Neural cell (in vitro differentiated cells): Measurements from ENCODE around the gene FGF14. TPM values are rescaled to one million over a fixed set of nuclear protein-coding genes. Genes with fewer than 3 reads are reported as not detected.

Experiments used
- H2AFZ ChIP-seq: fragments of 200-600, 300-800 bp; sonication (generic), shearing (Covaris generic); 2 replicates; pipeline ENCODE4 v1.6.0; 2014; ENCODE audit warnings: low read depth, mild to moderate bottlenecking, antibody characterized with exemption, low read length, moderate library complexity
- H3F3A ChIP-seq: fragments of 200-600 bp; shearing (Covaris generic); 2 replicates; pipeline ENCODE4 v1.6.1; 2016; ENCODE audit warnings: mild to moderate bottlenecking, moderate library complexity, mixed read lengths, antibody characterized with exemption, low read length; ENCODE audit not compliant: insufficient read depth, poor library complexity, severe bottlenecking
- H3K27ac ChIP-seq: fragments of 200-600, 300-800 bp; sonication (generic), shearing (Covaris generic); 2 replicates; pipeline ENCODE4 v1.5.1; 2014; ENCODE audit warnings: mild to moderate bottlenecking, low read length, moderate library complexity
- H3K27me3 ChIP-seq: fragments of 300-800, 200-600 bp; sonication (generic), shearing (Covaris generic); 2 replicates; pipeline ENCODE4 v1.6.0; 2014; ENCODE audit warnings: mild to moderate bottlenecking, low read depth, low read length, moderate library complexity; ENCODE audit not compliant: insufficient read depth
- H3K36me3 ChIP-seq: fragments of 300-800, 200-600 bp; sonication (generic), shearing (Covaris generic); 2 replicates; pipeline ENCODE4 v1.5.1; 2014; ENCODE audit warnings: mild to moderate bottlenecking, antibody characterized with exemption, low read length, moderate library complexity; ENCODE audit not compliant: insufficient read depth
- H3K4me2 ChIP-seq: fragments of 300-800, 200-600 bp; sonication (generic), shearing (Covaris generic); 2 replicates; pipeline ENCODE4 v1.6.0; 2014; ENCODE audit warnings: mild to moderate bottlenecking, low read length
- H3K4me3 ChIP-seq: fragments of 300-800, 200-600 bp; sonication (generic), shearing (Covaris generic); 2 replicates; pipeline ENCODE4 v1.5.1; 2014; ENCODE audit warnings: mild to moderate bottlenecking, low read length, moderate library complexity
- H3K79me2 ChIP-seq: fragments of 200-600 bp; shearing (Covaris generic); replicated peaks from 2 replicates; pipeline ENCODE4 v1.6.0; 2014; ENCODE audit warnings: mild to moderate bottlenecking, low read length, moderate library complexity; ENCODE audit not compliant: insufficient read depth
- H3K9ac ChIP-seq: fragments of 300-800, 200-600 bp; sonication (generic), shearing (Covaris generic); 2 replicates; pipeline ENCODE4 v1.6.1; 2016; ENCODE audit warnings: mild to moderate bottlenecking, low read length, mixed read lengths
- H3K9me2 ChIP-seq: fragments of 200-600 bp; shearing (Covaris generic); 2 replicates; pipeline ENCODE4 v1.6.1; 2016; ENCODE audit warnings: mild to moderate bottlenecking, low read length, mixed read lengths; ENCODE audit not compliant: insufficient read depth
- H3K9me3 ChIP-seq: fragments of 200-600, 300-800 bp; sonication (generic), shearing (Covaris generic); 2 replicates; pipeline ENCODE4 v1.6.1; 2016; ENCODE audit warnings: mild to moderate bottlenecking, mixed run types, low read length, moderate library complexity, mixed read lengths
- H4K20me1 ChIP-seq: fragments of 200-600 bp; shearing (Covaris generic); 2 replicates; pipeline ENCODE4 v1.6.1; 2016; ENCODE audit warnings: mild to moderate bottlenecking, mixed run types; ENCODE audit not compliant: insufficient read depth
- CTCF ChIP-seq: fragments of 450-650 bp; IDR thresholded peaks from 2 replicates; pipeline ENCODE4 v1.5.1; 2014; ENCODE audit warnings: antibody characterized with exemption, mild to moderate bottlenecking, moderate library complexity; ENCODE audit not compliant: poor library complexity, severe bottlenecking
- EP300 ChIP-seq: fragments of 450-650 bp; conservative IDR thresholded peaks from 2 replicates; pipeline ENCODE4 v1.6.1; 2014; ENCODE audit warnings: antibody characterized with exemption, mild to moderate bottlenecking, moderate library complexity; ENCODE audit not compliant: poor library complexity, severe bottlenecking
- EZH2 ChIP-seq: fragments of 200-600, 300-800 bp; shearing (Covaris generic), sonication (generic); IDR thresholded peaks from 2 replicates; pipeline ENCODE4 v1.6.1; 2014; ENCODE audit warnings: antibody characterized with exemption, low read length, borderline replicate concordance, mild to moderate bottlenecking; ENCODE audit not compliant: insufficient read depth, poor library complexity, severe bottlenecking
- MXI1 ChIP-seq: fragments of 450-650 bp; conservative IDR thresholded peaks from 2 replicates; pipeline ENCODE4 v1.6.1; 2014; ENCODE audit warnings: antibody characterized with exemption, mild to moderate bottlenecking; ENCODE audit not compliant: poor library complexity, severe bottlenecking
- POLR2AphosphoS5 ChIP-seq: IDR thresholded peaks from 2 replicates; pipeline ENCODE4 v1.6.1; 2012
- RAD21 ChIP-seq: fragments of 450-650 bp; conservative IDR thresholded peaks from 2 replicates; pipeline ENCODE4 v1.6.1; 2014; ENCODE audit warnings: antibody characterized with exemption, mild to moderate bottlenecking, moderate library complexity
- REST ChIP-seq: IDR thresholded peaks from 2 replicates; pipeline ENCODE4 v1.6.1; 2012; ENCODE audit warnings: borderline replicate concordance
- SMC3 ChIP-seq: fragments of 450-650 bp; conservative IDR thresholded peaks from 2 replicates; pipeline ENCODE4 v1.6.1; 2014; ENCODE audit warnings: antibody characterized with exemption, mild to moderate bottlenecking, moderate library complexity; ENCODE audit not compliant: poor library complexity
- TAF1 ChIP-seq: IDR thresholded peaks from 2 replicates; pipeline ENCODE4 v1.6.1; 2012; ENCODE audit warnings: low read depth
- polyA plus RNA-seq: library from polyadenylated mRNA; depleted of rRNA; stranded (reverse); fragments of >200 nt; gene quantifications from 2 replicates; pipeline ENCODE4 v1.2.3, GENCODE V29; 2014

Gene FGF14
- polyA plus RNA-seq, 1 donor from 2014 or later: 36.4 TPM

GRCh38 chr13:102422690-102423089 is 20.8 kb upstream of the FGF14 start:
- Histone ChIP-seq H3K36me3 (no peaks in the 10 kb centered on the region), H3K9me2 (no peaks in the 10 kb centered on the region)

GRCh38 chr13:102405499-102406100 is 3.8 kb upstream of the FGF14 start:
- Histone ChIP-seq H3F3A (peaks cover 5% of the 10 kb centered on the region), H3K36me3 (no peaks in the 10 kb centered on the region), H3K9me3 (no peaks in the 10 kb centered on the region), H3K27me3 (peaks cover 23% of the 10 kb centered on the region), H3K4me3 (no peak overlapping the region), H3K9ac (no peak overlapping the region), H3K9me2 (no peaks in the 10 kb centered on the region), H4K20me1 (no peaks in the 10 kb centered on the region), H3K27ac (no peak overlapping the region), H3K79me2 (no peaks in the 10 kb centered on the region), H3K4me2 (no peak overlapping the region), H2AFZ (no peak overlapping the region)
- no peak for TF ChIP-seq MXI1
- TF ChIP-seq TAF1: no peak
- TF ChIP-seq CTCF: no peak
- no peak for TF ChIP-seq EZH2
- TF ChIP-seq REST: no peak
- no peak for TF ChIP-seq POLR2AphosphoS5

More at GRCh38 chr13:102422690-102423089, 20.8 kb upstream of the FGF14 start:
- Histone ChIP-seq H3K4me3 (no peak overlapping the region), H3K9ac (no peak overlapping the region), H3K9me3 (peaks cover 3% of the 10 kb centered on the region), H3K27me3 (no peaks in the 10 kb centered on the region), H3K27ac (no peak overlapping the region), H3K79me2 (no peaks in the 10 kb centered on the region), H4K20me1 (no peaks in the 10 kb centered on the region), H3K4me2 (no peak overlapping the region), H2AFZ (no peak overlapping the region), H3F3A (no peaks in the 10 kb centered on the region)
- TF ChIP-seq EP300 (no peak), EZH2 (no peak), MXI1 (no peak), CTCF (no peak), REST (no peak), TAF1 (no peak), SMC3 (no peak), RAD21 (no peak), POLR2AphosphoS5 (no peak)
